GM23248 (cell line): ENCODE results near the gene AGPAT3. TPM values are rescaled to one million over a fixed set of nuclear protein-coding genes. Genes with fewer than 3 reads are reported as not detected.

Experiments used
- DNase-seq: peaks from one replicate; pipeline ENCODE4 v3.0.0-alpha.2; 2015
- H2AFZ ChIP-seq: fragments of 200-600 bp; sonication (generic); 2 replicates; pipeline ENCODE4 v1.6.1; 2016; ENCODE audit warnings: antibody characterized with exemption
- H3F3A ChIP-seq: fragments of 200-600 bp; sonication (generic); 2 replicates; pipeline ENCODE4 v1.6.1; 2016; ENCODE audit warnings: mild to moderate bottlenecking, antibody characterized with exemption, mixed run types; ENCODE audit not compliant: insufficient read depth
- H3K27ac ChIP-seq: fragments of 200-600 bp; sonication (generic); 2 replicates; pipeline ENCODE4 v1.5.1; 2016; ENCODE audit warnings: mild to moderate bottlenecking
- H3K27me3 ChIP-seq: fragments of 200-600 bp; sonication (generic); replicated peaks from 2 replicates; pipeline ENCODE4 v1.6.1; 2016; ENCODE audit warnings: mild to moderate bottlenecking; ENCODE audit not compliant: insufficient read depth
- H3K36me3 ChIP-seq: fragments of 200-600 bp; sonication (generic); 2 replicates; pipeline ENCODE4 v1.6.1; 2016; ENCODE audit warnings: low read depth, mild to moderate bottlenecking
- H3K4me1 ChIP-seq: fragments of 200-600 bp; sonication (generic); 2 replicates; pipeline ENCODE4 v1.6.1; 2016; ENCODE audit warnings: mild to moderate bottlenecking; ENCODE audit not compliant: insufficient read depth
- H3K4me2 ChIP-seq: fragments of 200-600 bp; sonication (generic); one replicate; pipeline ENCODE4 v1.6.1; 2016; ENCODE audit warnings: mild to moderate bottlenecking; ENCODE audit not compliant: unreplicated experiment
- H3K4me3 ChIP-seq: fragments of 200-600 bp; sonication (generic); 2 replicates; pipeline ENCODE4 v1.5.1; 2016; ENCODE audit warnings: mild to moderate bottlenecking
- H3K79me2 ChIP-seq: fragments of 200-600 bp; sonication (generic); 2 replicates; pipeline ENCODE4 v1.6.1; 2016; ENCODE audit warnings: mild to moderate bottlenecking; ENCODE audit not compliant: insufficient read depth
- H3K9ac ChIP-seq: fragments of 200-600 bp; sonication (generic); 2 replicates; pipeline ENCODE4 v1.6.1; 2016; ENCODE audit warnings: mild to moderate bottlenecking
- H3K9me2 ChIP-seq: fragments of 200-600 bp; sonication (generic); 2 replicates; pipeline ENCODE4 v1.6.1; 2016; ENCODE audit warnings: mixed run types, mild to moderate bottlenecking, moderate library complexity; ENCODE audit not compliant: insufficient read depth
- H3K9me3 ChIP-seq: fragments of 200-600 bp; sonication (generic); one replicate; pipeline ENCODE4 v1.6.1; 2017; ENCODE audit warnings: low read depth
- H4K20me1 ChIP-seq: fragments of 200-600 bp; sonication (generic); 2 replicates; pipeline ENCODE4 v1.6.0; 2016; ENCODE audit not compliant: insufficient read depth
- EZH2 ChIP-seq: fragments of 200-600 bp; sonication (generic); IDR thresholded peaks from 2 replicates; pipeline ENCODE4 v1.6.1; 2018; ENCODE audit warnings: antibody characterized with exemption, mild to moderate bottlenecking; ENCODE audit not compliant: insufficient read depth, poor library complexity, severe bottlenecking
- EZH2phosphoT487 ChIP-seq: fragments of 200-600 bp; sonication (generic); IDR thresholded peaks from 2 replicates; pipeline ENCODE4 v1.6.1; 2018; ENCODE audit warnings: antibody characterized with exemption, moderate library complexity, mild to moderate bottlenecking, low read depth; ENCODE audit not compliant: insufficient read depth
- WGBS, 2 experiments: methylation state at CpG; one replicate each; pipeline ENCODE4 v1.1.6; 2015 to 2017; ENCODE audit warnings: low lambda C conversion rate in 2 of 2, low coverage in 1 of 2; ENCODE audit errors: missing lambda C conversion rate in 2 of 2; 5-methylcytosine and 5-hydroxymethylcytosine counted together
- in situ Hi-C: fragments of 300-500 bp; cut with MboI; formaldehyde crosslinking; loops from 2 replicates; pipeline ENCODE4 v1.15.0; 2020
- polyA plus RNA-seq: library from polyadenylated mRNA; unstranded; fragments of >200 nt; fragmentation: Nextera tagmentation; extraction: Ambion mirVana; gene quantifications from 2 replicates; pipeline ENCODE4 v1.2.1, GENCODE V29; 2016
- total RNA-seq: library from RNA; depleted of rRNA; stranded (reverse); fragments of >200 nt; shearing (Covaris generic); gene quantifications from 2 replicates; pipeline ENCODE4 v1.2.3, GENCODE V29; 2014

Gene AGPAT3
- total and polyA plus RNA-seq, 2 experiments from 2014 or later = 12.3 to 29.3 TPM

DNA sequence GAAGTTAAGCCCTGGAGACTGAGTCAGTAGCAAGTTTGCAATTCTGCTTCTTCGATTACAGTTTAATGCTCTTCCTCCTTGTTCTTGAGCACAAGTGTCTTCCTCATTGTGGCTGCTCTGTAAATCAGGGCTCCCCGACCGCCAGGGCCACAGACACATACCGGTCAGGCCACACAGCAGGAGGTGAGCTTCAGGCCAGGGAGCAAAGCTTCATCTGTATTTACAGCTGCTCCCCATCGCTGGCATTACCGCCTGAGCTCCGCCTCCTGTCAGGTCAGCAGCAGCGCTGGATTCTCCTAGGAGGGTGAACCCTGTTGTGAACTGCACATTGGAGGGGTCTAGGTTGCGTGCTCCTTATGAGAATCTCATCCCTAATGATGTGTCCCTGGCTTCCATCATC, 145.4 kb downstream of the AGPAT3 start:
- 67 to 69% methylated on average over 9 of the region's 9 CpGs for WGBS, 2 experiments
- H3K4me3 ChIP-seq = no peak overlapping the region
- no peaks in the 10 kb centered on the region for H3K9me3 ChIP-seq
- peaks cover 47% of the 10 kb centered on the region for H3K4me1 ChIP-seq
- no peak overlapping the region for H3K4me2 ChIP-seq
- DNase-seq = no peak
- in situ Hi-C loops = no loop called here
- no peak overlapping the region for H3K9ac ChIP-seq
- no peak overlapping the region for H2AFZ ChIP-seq
- TF ChIP-seq EZH2phosphoT487 (no peak), EZH2 (no peak)
- H3K27ac ChIP-seq = no peak overlapping the region
- H3K9me2 ChIP-seq = no peaks in the 10 kb centered on the region
- H3K79me2 ChIP-seq = peaks cover 38% of the 10 kb centered on the region
- peaks cover 42% of the 10 kb centered on the region for H3F3A ChIP-seq
- peaks cover 3% of the 10 kb centered on the region; the same call in 1 of the 2 replicates for H4K20me1 ChIP-seq
- H3K27me3 ChIP-seq = no peaks in the 10 kb centered on the region
- no peaks in the 10 kb centered on the region for H3K36me3 ChIP-seq

DNA sequence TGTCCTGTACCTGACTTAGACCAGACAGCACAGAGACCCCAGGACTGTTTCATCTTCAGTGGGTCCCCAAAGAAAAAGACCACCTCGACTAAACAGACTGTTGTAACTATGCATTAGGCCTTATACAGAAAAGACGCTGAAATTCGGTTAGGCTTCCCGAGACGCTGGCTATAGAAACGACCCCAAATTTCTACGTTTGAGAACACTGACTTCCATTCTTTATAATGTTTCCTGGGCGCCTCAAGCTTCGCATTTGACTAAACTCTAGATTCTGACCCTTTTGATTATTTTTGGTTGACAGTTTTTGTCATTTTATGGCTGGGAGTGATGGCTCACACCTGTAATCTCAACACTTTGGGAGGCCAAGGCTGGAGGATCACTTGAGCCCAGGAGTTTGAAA, 146.1 kb downstream of the AGPAT3 start:
- H3K9me3 ChIP-seq = no peaks in the 10 kb centered on the region
- peak overlapping the region; percentile 95 for H3K4me3 ChIP-seq
- peaks cover 46% of the 10 kb centered on the region for H3K4me1 ChIP-seq
- H3K36me3 ChIP-seq = no peaks in the 10 kb centered on the region
- H3K79me2 ChIP-seq = peaks cover 45% of the 10 kb centered on the region
- peak overlapping the region; percentile 93 for H3K9ac ChIP-seq
- H3K4me2 ChIP-seq = peak overlapping the region; percentile 80
- H3F3A ChIP-seq = peaks cover 35% of the 10 kb centered on the region
- peaks cover 7% of the 10 kb centered on the region; the same call in 1 of the 2 replicates for H4K20me1 ChIP-seq
- WGBS, 2 experiments = 69 to 72% methylated on average over 9 of the region's 9 CpGs
- peak overlapping the region; percentile 77 for H3K27ac ChIP-seq
- no peak for TF ChIP-seq EZH2phosphoT487
- TF ChIP-seq EZH2 = no peak
- in situ Hi-C loops = no loop called here
- DNase-seq = no peak
- no peaks in the 10 kb centered on the region for H3K9me2 ChIP-seq
- H2AFZ ChIP-seq = peak overlapping the region; percentile 67; the same call in 1 of the 2 replicates
- H3K27me3 ChIP-seq = no peaks in the 10 kb centered on the region

DNA sequence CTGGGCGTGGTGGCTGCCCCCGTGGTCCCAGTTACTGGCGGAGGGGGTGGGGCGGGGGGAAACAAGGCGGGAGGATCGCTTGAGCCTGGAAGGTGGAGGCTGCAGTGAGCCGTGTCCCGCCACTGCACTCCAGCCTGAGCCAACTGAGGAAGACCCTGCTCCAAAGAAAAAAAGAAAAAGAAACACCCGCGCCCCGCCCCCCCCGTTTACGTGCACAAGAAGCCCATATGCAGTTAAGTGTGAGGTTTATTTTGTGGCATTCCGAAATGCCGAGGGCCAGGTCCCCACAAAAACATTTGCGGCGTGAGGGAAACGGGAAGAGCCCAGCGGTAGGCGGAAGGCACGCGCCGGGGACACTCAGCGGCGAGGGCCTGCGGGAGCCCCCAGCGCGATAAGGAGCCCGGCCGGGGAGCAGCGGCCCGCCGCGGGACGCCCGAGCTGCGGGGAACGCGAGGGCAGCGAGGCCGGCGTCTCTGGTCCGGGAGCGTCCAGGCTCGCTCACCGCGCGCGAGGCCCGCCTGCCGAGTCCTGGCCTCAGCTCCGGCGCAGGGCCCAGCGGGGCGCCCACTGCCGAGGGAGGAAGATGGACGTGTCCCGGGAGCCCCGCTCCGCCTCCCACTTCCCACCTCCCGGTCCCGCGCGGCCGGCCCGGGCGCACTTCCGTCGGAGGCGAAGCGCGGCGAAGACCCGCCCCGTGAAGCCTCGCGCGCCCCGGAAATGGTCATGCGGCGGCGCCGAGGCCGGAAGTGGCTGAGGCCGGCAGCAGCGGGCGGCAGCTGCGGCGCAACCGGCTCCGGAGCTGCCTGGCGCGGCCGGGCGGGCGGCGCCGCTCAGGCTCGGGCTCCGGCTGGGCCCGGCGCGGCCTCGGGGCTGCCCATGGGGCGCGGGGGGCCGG, 146.8 kb downstream of the AGPAT3 start, which contains the start of gene TRAPPC10:
Gene TRAPPC10, plus strand, starts transcription at position 731 of the 895 bp plus-strand sequence. CDS start 185 bp downstream, outside the sequence.
- Histone ChIP-seq H3K27me3 (no peaks in the 10 kb centered on the region), H3K9ac (peak within 1 kb of the TSS; percentile 93), H3K36me3 (no peaks in the 10 kb centered on the region), H3K4me3 (peak within 1 kb of the TSS; percentile 95), H3K27ac (peak within 1 kb of the TSS; percentile 77), H3K9me2 (no peaks in the 10 kb centered on the region), H3F3A (peaks cover 29% of the 10 kb centered on the region), H3K9me3 (no peaks in the 10 kb centered on the region), H3K79me2 (peaks cover 52% of the 10 kb centered on the region), H4K20me1 (peaks cover 10% of the 10 kb centered on the region; the same call in 1 of the 2 replicates), H2AFZ (peak within 1 kb of the TSS; percentile 67), H3K4me2 (peak within 1 kb of the TSS; percentile 95), H3K4me1 (peaks cover 43% of the 10 kb centered on the region)
- in situ Hi-C loops = no loop called here
- DNase-seq = peak; percentile 96
- TF ChIP-seq EZH2phosphoT487 (no peak), EZH2 (no peak)
- WGBS, 2 experiments = 1% methylated on average over 45 to 52 of the region's 107 CpGs

DNA sequence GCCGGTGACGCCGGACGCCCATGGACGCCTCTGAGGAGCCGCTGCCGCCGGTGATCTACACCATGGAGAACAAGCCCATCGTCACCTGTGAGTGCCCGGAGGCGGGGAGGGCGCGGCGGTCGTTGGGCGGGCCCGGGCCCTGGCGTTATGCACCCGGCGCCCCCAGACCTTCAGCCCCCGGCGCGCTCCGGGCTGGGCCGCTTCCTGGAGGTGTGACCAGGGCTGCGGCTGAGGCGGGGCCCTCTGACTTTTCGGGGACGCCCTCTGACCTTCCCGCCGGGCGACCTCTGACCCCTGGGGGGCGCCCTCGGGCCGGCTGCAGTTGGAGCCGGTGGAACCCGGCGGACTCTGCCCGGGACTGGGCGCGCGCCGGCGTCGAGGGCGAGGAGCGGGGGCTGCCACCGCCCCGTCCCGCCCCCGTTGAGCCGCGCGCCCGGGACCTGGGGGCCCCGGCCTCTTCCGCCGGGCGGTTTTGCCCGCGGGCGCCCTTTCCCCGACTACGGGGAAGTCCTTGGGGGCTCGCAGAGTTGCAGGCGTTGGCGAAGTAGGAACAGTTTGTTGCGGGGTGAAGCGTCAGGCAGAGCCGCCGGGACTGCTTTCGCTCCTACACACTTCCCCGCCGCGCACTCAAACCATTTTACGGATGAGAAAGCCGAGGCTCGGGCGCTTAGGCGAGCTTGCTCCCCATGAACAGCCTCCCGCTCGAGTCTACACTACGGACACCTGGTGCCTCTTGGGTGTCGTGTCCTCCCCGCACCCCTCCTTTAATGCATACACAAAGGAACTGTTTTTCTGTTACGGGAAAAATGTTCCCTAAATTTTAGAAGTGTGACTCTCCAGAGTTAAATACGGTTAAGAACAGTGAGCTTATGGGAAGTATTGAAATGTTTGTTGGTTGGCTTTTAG, 147.7 kb downstream of the AGPAT3 start:
- Histone ChIP-seq H3K4me1 (peaks cover 34% of the 10 kb centered on the region), H3K9ac (peak overlapping the region; percentile 93), H3K9me3 (no peaks in the 10 kb centered on the region), H2AFZ (peak overlapping the region; percentile 48; the same call in 1 of the 2 replicates), H4K20me1 (peaks cover 12% of the 10 kb centered on the region; the same call in 1 of the 2 replicates), H3F3A (peaks cover 26% of the 10 kb centered on the region), H3K27ac (peak overlapping the region; percentile 77), H3K79me2 (peaks cover 61% of the 10 kb centered on the region), H3K27me3 (no peaks in the 10 kb centered on the region), H3K36me3 (no peaks in the 10 kb centered on the region), H3K4me2 (peak overlapping the region; percentile 95), H3K9me2 (no peaks in the 10 kb centered on the region), H3K4me3 (peak overlapping the region; percentile 95)
- in situ Hi-C loops = no loop called here
- TF ChIP-seq EZH2 (no peak), EZH2phosphoT487 (no peak)
- DNase-seq = peak; percentile 71
- 1% methylated on average over 40 to 41 of the region's 87 CpGs for WGBS, 2 experiments
